ENCODE data around the gene CYP2A6. TPM values are rescaled to one million over a fixed set of nuclear protein-coding genes. Genes with fewer than 3 reads are reported as not detected.
"Not testable (repeated sequence)": the region's sequence is repeated elsewhere in the genome, so short reads cannot be mapped to it uniquely, and the experiment has no call there.

CYP2A6 gene
- total and polyA plus RNA-seq, 4 experiments from 2014 or later, result 0.23 TPM; not detected in 3

- peaks cover 10% of the 10 kb centered on the region for H3K4me1 ChIP-seq (ENCODE audit: insufficient read depth, low read length)
- H3K27ac Mint-ChIP-seq, result peak overlapping the region in 6 of 7 donors; percentile 38 to 85 (median 59)
- peaks cover 0 to 6% of the 10 kb centered on the region in 2 donors for H3K36me3 Mint-ChIP-seq
- no peak overlapping the region for H3K4me3 Mint-ChIP-seq
- intact Hi-C loops (cut with micrococcal nuclease), result no loop called here
- H3K27me3 Mint-ChIP-seq, result no peaks in the 10 kb centered on the region
- H3K27ac ChIP-seq (ENCODE audit: low read depth, low read length), result no peak overlapping the region
- H3K4me3 ChIP-seq (ENCODE audit: low read length in 2 of 2), result no peak overlapping the region
- no peaks in the 10 kb centered on the region for H3K27me3 ChIP-seq (ENCODE audit: insufficient read depth, low read length)
- ChIA-PET POLR2A (ENCODE audit: partially characterized antibody) (no interaction called here), CTCF (ENCODE audit: partially characterized antibody) (interaction anchor here (0.7 to 0.8 kb wide), 2 partner anchors 13 to 169 kb away, joined by 3 read pairs; no protein-coding TSS in a partner anchor)
- no peak for DNase-seq
- no peaks in the 10 kb centered on the region for H3K9me3 ChIP-seq (ENCODE audit: control insufficient read depth in 1 of 2, low read length in 2 of 2)
- peaks cover 9 to 21% (median 18%) of the 10 kb centered on the region in 4 donors for H3K4me1 Mint-ChIP-seq
- no peaks in the 10 kb centered on the region for H3K36me3 ChIP-seq (ENCODE audit: insufficient read depth, low read length)
- no peaks in the 10 kb centered on the region for H3K9me3 Mint-ChIP-seq
These were observed 18.5 kb downstream of the CYP2A6 start for GRCh38 chr19:40831502-40832430.

- peaks cover 14% of the 10 kb centered on the region for H3K4me1 ChIP-seq (ENCODE audit: insufficient read depth, low read length)
- H3K4me1 Mint-ChIP-seq, result peaks cover 12 to 31% (median 23%) of the 10 kb centered on the region in 4 donors
- H3K27ac ChIP-seq (ENCODE audit: low read depth, low read length); H3K27me3 ChIP-seq (ENCODE audit: insufficient read depth, low read length); CTCF ChIA-PET (ENCODE audit: partially characterized antibody); H3K9me3 Mint-ChIP-seq; POLR2A ChIA-PET (ENCODE audit: partially characterized antibody); H3K9me3 ChIP-seq (ENCODE audit: control insufficient read depth in 1 of 2, low read length in 2 of 2); H3K27me3 Mint-ChIP-seq; DNase-seq; H3K4me3 Mint-ChIP-seq; H3K4me3 ChIP-seq (ENCODE audit: low read length in 2 of 2); H3K36me3 Mint-ChIP-seq; intact Hi-C loops (cut with micrococcal nuclease); H3K36me3 ChIP-seq (ENCODE audit: insufficient read depth, low read length): not testable (repeated sequence)
- H3K27ac Mint-ChIP-seq, result peak overlapping the region in 3 of 7 donors; percentile 62 to 85 (median 63)
These were observed 19.5 kb downstream of the CYP2A6 start for GRCh38 chr19:40830741-40831140.

- H3K4me1 Mint-ChIP-seq, result peaks cover 12 to 42% (median 27%) of the 10 kb centered on the region in 4 donors
- peak overlapping the region in 1 of 8 donors; percentile 29 for H3K4me3 Mint-ChIP-seq
- ChIA-PET POLR2A (ENCODE audit: partially characterized antibody) (interaction anchor here (0.8 to 1.0 kb wide), 3 partner anchors 10 to 479 kb away, joined by 3 read pairs; no protein-coding TSS in a partner anchor), CTCF (ENCODE audit: partially characterized antibody) (interaction anchor here (0.8 to 0.9 kb wide), 2 partner anchors 9 to 194 kb away, joined by 3 read pairs; no protein-coding TSS in a partner anchor)
- no peaks in the 10 kb centered on the region for H3K27me3 Mint-ChIP-seq
- Histone ChIP-seq H3K4me1 (ENCODE audit: insufficient read depth, low read length) (peaks cover 21% of the 10 kb centered on the region), H3K27ac (ENCODE audit: low read depth, low read length) (no peak overlapping the region), H3K4me3 (ENCODE audit: low read length in 2 of 2) (no peak overlapping the region), H3K9me3 (ENCODE audit: control insufficient read depth in 1 of 2, low read length in 2 of 2) (no peaks in the 10 kb centered on the region), H3K36me3 (ENCODE audit: insufficient read depth, low read length) (no peaks in the 10 kb centered on the region), H3K27me3 (ENCODE audit: insufficient read depth, low read length) (no peaks in the 10 kb centered on the region)
- peak overlapping the region; percentile 11 to 91 (median 86) for H3K27ac Mint-ChIP-seq
- H3K36me3 Mint-ChIP-seq, result peaks cover 0 to 9% of the 10 kb centered on the region in 2 donors
- intact Hi-C loops (cut with micrococcal nuclease), result no loop called here
- H3K9me3 Mint-ChIP-seq, result no peaks in the 10 kb centered on the region
- no peak for DNase-seq
These were observed 21.0 kb downstream of the CYP2A6 start for GRCh38 chr19:40829205-40829604.

DNA sequence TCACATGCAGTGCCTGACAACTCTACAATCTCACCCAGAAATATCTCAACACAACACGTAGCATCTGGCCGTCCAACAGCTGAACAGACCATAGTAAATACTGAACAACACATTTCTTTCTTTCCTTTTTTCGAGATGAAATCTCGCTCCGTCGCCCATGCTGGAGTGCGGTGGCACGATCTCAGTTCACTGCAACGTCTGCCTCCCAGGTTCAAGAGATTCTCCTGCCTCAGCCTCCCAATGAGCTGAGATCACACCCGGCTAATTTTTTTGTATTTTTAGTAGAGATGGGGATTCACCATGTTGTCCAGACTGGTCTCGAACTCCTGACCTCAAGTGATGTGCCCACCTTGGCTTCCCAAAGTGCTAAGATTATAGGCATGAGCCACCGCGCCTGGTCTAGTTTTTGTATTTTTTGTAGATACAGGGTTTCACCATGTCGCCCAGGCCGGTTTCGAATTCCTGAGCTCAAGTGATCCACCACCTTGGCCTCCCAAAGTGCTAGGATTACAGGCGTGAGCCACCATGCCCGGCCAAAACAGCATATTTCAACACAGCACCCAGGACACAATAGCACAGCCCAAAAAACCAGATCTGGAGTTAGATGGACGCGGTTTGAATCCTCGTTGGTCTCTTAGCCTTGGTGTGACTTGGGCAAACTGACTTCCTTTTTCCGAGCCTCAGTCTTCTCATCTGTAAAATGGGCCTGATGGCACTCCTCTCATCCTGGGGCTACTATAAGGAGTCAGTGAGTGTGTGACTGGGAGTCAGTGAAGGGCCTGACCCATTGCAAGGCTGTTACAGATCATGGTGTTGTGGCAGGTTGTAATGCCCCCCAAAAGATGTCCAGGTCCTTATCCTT lies 22.6 kb downstream of the CYP2A6 start:
- Histone ChIP-seq H3K4me3 (ENCODE audit: low read length in 2 of 2) (no peak overlapping the region), H3K4me1 (ENCODE audit: insufficient read depth, low read length) (peaks cover 21% of the 10 kb centered on the region), H3K9me3 (ENCODE audit: control insufficient read depth in 1 of 2, low read length in 2 of 2) (no peaks in the 10 kb centered on the region), H3K27me3 (ENCODE audit: insufficient read depth, low read length) (no peaks in the 10 kb centered on the region), H3K27ac (ENCODE audit: low read depth, low read length) (peak overlapping the region; percentile 18), H3K36me3 (ENCODE audit: insufficient read depth, low read length) (no peaks in the 10 kb centered on the region)
- POLR2A ChIA-PET (ENCODE audit: partially characterized antibody), result interaction anchor here (1.0 to 1.4 kb wide), 2 partner anchors 77 to 165 kb away, joined by 3 read pairs; partner anchors contain the start of gene ACTMAP
- H3K36me3 Mint-ChIP-seq, result peaks cover 0 to 9% of the 10 kb centered on the region in 2 donors
- H3K4me3 Mint-ChIP-seq, result peak overlapping the region in 6 of 8 donors; percentile 12 to 84 (median 72)
- H3K27me3 Mint-ChIP-seq, result no peaks in the 10 kb centered on the region
- peak overlapping the region; percentile 65 to 99 (median 97) for H3K27ac Mint-ChIP-seq
- H3K9me3 Mint-ChIP-seq, result no peaks in the 10 kb centered on the region
- CTCF ChIA-PET (ENCODE audit: partially characterized antibody), result no interaction called here
- DNase-seq, result no peak
- H3K4me1 Mint-ChIP-seq, result peaks cover 14 to 48% (median 29%) of the 10 kb centered on the region in 4 donors
- intact Hi-C loops (cut with micrococcal nuclease), result loop anchor here (2.0 kb wide), 1 partner anchor 143 kb away; no protein-coding TSS in a partner anchor

DNA sequence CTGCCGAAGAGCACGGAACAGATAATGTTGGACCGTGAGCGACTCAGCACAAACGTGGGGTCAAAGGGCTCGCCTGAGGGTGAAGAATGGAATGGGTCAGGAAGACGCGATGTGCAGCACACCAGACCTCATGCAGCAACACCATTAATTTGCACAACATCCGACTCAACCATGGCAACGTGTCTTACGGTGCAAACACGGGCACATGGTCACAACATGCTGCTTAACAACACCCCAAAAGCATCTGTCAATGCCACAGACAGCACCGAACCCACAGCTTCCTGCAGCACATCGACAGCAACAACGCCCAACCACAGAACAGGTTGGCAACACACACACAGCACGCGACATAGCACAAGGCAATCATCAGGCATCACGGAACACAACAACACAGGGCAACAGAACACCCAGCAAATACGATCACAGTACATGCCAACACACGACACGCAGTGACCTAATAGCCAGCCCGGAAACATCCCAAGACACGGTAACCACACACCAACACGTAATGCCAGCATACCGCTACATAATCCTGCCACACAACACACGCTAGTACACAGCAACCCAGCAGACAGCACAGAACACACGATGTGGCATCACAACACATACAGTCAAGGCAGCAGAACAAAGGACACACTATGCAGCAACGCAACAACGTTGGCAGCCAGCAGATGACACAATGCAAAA lies 23.4 kb downstream of the CYP2A6 start:
- intact Hi-C loops (cut with micrococcal nuclease), result loop anchor here (2.0 kb wide), 1 partner anchor 144 kb away; no protein-coding TSS in a partner anchor
- peak; percentile 81 to 92 (median 90) for DNase-seq

GRCh38 chr19:40826312-40826698 lies 23.9 kb downstream of the CYP2A6 start:
- H3K36me3 ChIP-seq (ENCODE audit: insufficient read depth, low read length); H3K9me3 ChIP-seq (ENCODE audit: control insufficient read depth in 1 of 2, low read length in 2 of 2); H3K27me3 ChIP-seq (ENCODE audit: insufficient read depth, low read length); H3K9me3 Mint-ChIP-seq; H3K4me3 ChIP-seq (ENCODE audit: low read length in 2 of 2); H3K36me3 Mint-ChIP-seq; CTCF ChIA-PET (ENCODE audit: partially characterized antibody); DNase-seq; H3K27me3 Mint-ChIP-seq: not testable (repeated sequence)
- POLR2A ChIA-PET (ENCODE audit: partially characterized antibody), result interaction anchor here (0.7 to 1.4 kb wide), 3 partner anchors 76 to 163 kb away, joined by 3 read pairs; partner anchors contain the start of genes ACTMAP and NUMBL
- peak overlapping the region in 7 of 8 donors; percentile 47 to 84 (median 70) for H3K4me3 Mint-ChIP-seq
- peaks cover 21% of the 10 kb centered on the region for H3K4me1 ChIP-seq (ENCODE audit: insufficient read depth, low read length)
- peak overlapping the region; percentile 65 to 99 (median 97) for H3K27ac Mint-ChIP-seq
- H3K4me1 Mint-ChIP-seq, result peaks cover 12 to 46% (median 28%) of the 10 kb centered on the region in 4 donors
- intact Hi-C loops (cut with micrococcal nuclease), result loop anchor here (2.0 kb wide), 1 partner anchor 144 kb away; no protein-coding TSS in a partner anchor
- peak overlapping the region; percentile 21 for H3K27ac ChIP-seq (ENCODE audit: low read depth, low read length)

More for the DNA sequence above, 23.4 kb downstream of the CYP2A6 start:
- H3K9me3 ChIP-seq (ENCODE audit: control insufficient read depth in 1 of 2, low read length in 2 of 2); H3K36me3 ChIP-seq (ENCODE audit: insufficient read depth, low read length); H3K9me3 Mint-ChIP-seq; H3K36me3 Mint-ChIP-seq; H3K4me3 ChIP-seq (ENCODE audit: low read length in 2 of 2); H3K27me3 ChIP-seq (ENCODE audit: insufficient read depth, low read length); H3K27me3 Mint-ChIP-seq; CTCF ChIA-PET (ENCODE audit: partially characterized antibody): not testable (repeated sequence)
- Mint-ChIP-seq H3K4me3 (peak overlapping the region in 7 of 8 donors; percentile 12 to 84 (median 70)), H3K27ac (peak overlapping the region; percentile 65 to 99 (median 97)), H3K4me1 (peaks cover 12 to 46% (median 28%) of the 10 kb centered on the region in 4 donors)
- H3K27ac ChIP-seq (ENCODE audit: low read depth, low read length), result peak overlapping the region; percentile 21
- POLR2A ChIA-PET (ENCODE audit: partially characterized antibody), result interaction anchor here (0.7 to 1.4 kb wide), 3 partner anchors 76 to 164 kb away, joined by 3 read pairs; partner anchors contain the start of genes ACTMAP and NUMBL
- peaks cover 21% of the 10 kb centered on the region for H3K4me1 ChIP-seq (ENCODE audit: insufficient read depth, low read length)

Measured in CD4-positive, alpha-beta memory T cell (primary cell).